Embryonic facial prominence (tissue), 1 donor: ENCODE results near the gene FRAS1.
"Not testable (repeated sequence)": the region's sequence is repeated elsewhere in the genome, so short reads cannot be mapped to it uniquely, and the experiment has no call there.

Source experiments
- DNase-seq: peaks from one replicate; pipeline ENCODE4 v3.0.0-alpha.2; 2016; ENCODE audit errors: extremely low spot score

FRAS1 gene

GRCh38 chr4:78100060-78100459, 42.9 kb downstream of the FRAS1 start:
- no peak for DNase-seq

- no peak for DNase-seq
Observed at GRCh38 chr4:78119698-78120097, 62.6 kb downstream of the FRAS1 start.

- DNase-seq, result no peak
Observed at GRCh38 chr4:78120144-78120880, 63.2 kb downstream of the FRAS1 start.

- no peak for DNase-seq
Observed at GRCh38 chr4:78121338-78121904, 64.3 kb downstream of the FRAS1 start.

GRCh38 chr4:78125834-78126331, 68.8 kb downstream of the FRAS1 start:
- DNase-seq, result not testable (repeated sequence)

GRCh38 chr4:78129383-78130108, 72.4 kb downstream of the FRAS1 start:
- no peak for DNase-seq

GRCh38 chr4:78131403-78131802, 74.3 kb downstream of the FRAS1 start:
- no peak for DNase-seq

- no peak for DNase-seq
Observed at GRCh38 chr4:78136109-78137081, 79.3 kb downstream of the FRAS1 start.

GRCh38 chr4:78137532-78137931, 80.4 kb downstream of the FRAS1 start:
- DNase-seq, result no peak

GRCh38 chr4:78138252-78138651, 81.1 kb downstream of the FRAS1 start:
- DNase-seq, result no peak

GRCh38 chr4:78143634-78144033, 86.5 kb downstream of the FRAS1 start:
- no peak for DNase-seq

- DNase-seq, result no peak
Observed at GRCh38 chr4:78145008-78145407, 87.9 kb downstream of the FRAS1 start.

- DNase-seq, result no peak
Observed at GRCh38 chr4:78145622-78146021, 88.5 kb downstream of the FRAS1 start.

- DNase-seq, result no peak
Observed at GRCh38 chr4:78149751-78150542, 92.8 kb downstream of the FRAS1 start.

GRCh38 chr4:78150543-78150864, 93.4 kb downstream of the FRAS1 start:
- no peak for DNase-seq

GRCh38 chr4:78152795-78153194, 95.7 kb downstream of the FRAS1 start:
- DNase-seq, result no peak

- DNase-seq, result no peak
Observed at GRCh38 chr4:78154972-78155590, 98.0 kb downstream of the FRAS1 start.

- DNase-seq, result no peak
Observed at GRCh38 chr4:78155616-78156105, 98.5 kb downstream of the FRAS1 start.

GRCh38 chr4:78156520-78156919, 99.4 kb downstream of the FRAS1 start:
- DNase-seq, result no peak

- no peak for DNase-seq
Observed at GRCh38 chr4:78162342-78162741, 105.2 kb downstream of the FRAS1 start.
